SK-N-SH (cell line): ENCODE results near the gene PROX2. TPM values are rescaled to one million over a fixed set of nuclear protein-coding genes. Genes with fewer than 3 reads are reported as not detected.
A peak's percentile ranks its signal among the peaks of the same experiment; 100 is the strongest.

ENCODE experiments used
- CTCF ChIA-PET: fragments of 300-600, 350-600 bp; formaldehyde crosslinking; extraction: SDS; loops from one replicate; lab custom pipeline; 2021; lab: Yijun Ruan, JAX
- POLR2A ChIA-PET: fragments of 350-600 bp; sonication (Branson Sonifier 250); formaldehyde crosslinking; extraction: SDS; loops from one replicate; lab custom pipeline; 2020; ENCODE audit warnings: antibody characterized with exemption, inconsistent platforms; lab: Yijun Ruan, JAX
- DNase-seq: peaks from one replicate; pipeline ENCODE4 v3.0.0; 2012
- H2AFZ ChIP-seq: fragments of 200-600 bp; sonication (generic); 2 replicates; pipeline ENCODE4 v1.8.1; 2016; ENCODE audit warnings: antibody characterized with exemption, mild to moderate bottlenecking, low read depth
- H3F3A ChIP-seq: fragments of 200-600 bp; sonication (generic); replicated peaks from 2 replicates; pipeline ENCODE3; 2016; ENCODE audit warnings: antibody characterized with exemption, mild to moderate bottlenecking; ENCODE audit not compliant: insufficient read depth
- H3K27ac ChIP-seq, 2 experiments: fragments of 200-500 bp in 1 of 2; fragments of 200-600 bp in 1 of 2; sonication (Bioruptor generic) in 1 of 2; sonication (generic), shearing (Covaris generic) in 1 of 2; 2 replicates each; pipeline versions ENCODE4 v1.5.1 to v1.6.1; 2014 to 2016; ENCODE audit warnings: low read depth in 2 of 2, inconsistent platforms in 1 of 2, low read length in 1 of 2, mild to moderate bottlenecking in 1 of 2, mixed read lengths in 1 of 2
- H3K27me3 ChIP-seq: fragments of 200-600 bp; sonication (generic), shearing (Covaris generic); 2 replicates; pipeline ENCODE4 v1.6.1; 2016; ENCODE audit warnings: mixed run types; ENCODE audit not compliant: insufficient read depth
- H3K36me3 ChIP-seq, 2 experiments: fragments of 200-500 bp in 1 of 2; fragments of 200-600 bp in 1 of 2; sonication (Bioruptor generic) in 1 of 2; sonication (generic) in 1 of 2; replicated peaks in 1 of 2; 2 replicates each; pipeline versions ENCODE3 to v1.5.1; 2014 to 2016; ENCODE audit warnings: low read length in 1 of 2, mild to moderate bottlenecking in 1 of 2; ENCODE audit not compliant: insufficient read depth in 2 of 2, control insufficient read depth in 1 of 2
- H3K4me1 ChIP-seq, 2 experiments: fragments of 200-500 bp in 1 of 2; fragments of 200-600 bp in 1 of 2; sonication (Bioruptor generic) in 1 of 2; sonication (generic), shearing (Covaris generic) in 1 of 2; 2 replicates each; pipeline versions ENCODE4 v1.5.1 to v1.6.1; 2014 to 2016; ENCODE audit warnings: low read depth in 1 of 2, low read length in 1 of 2, mixed run types in 1 of 2; ENCODE audit not compliant: insufficient read depth in 2 of 2, control insufficient read depth in 1 of 2
- H3K4me2 ChIP-seq: fragments of 200-600 bp; sonication (generic), shearing (Covaris generic); 2 replicates; pipeline ENCODE4 v1.6.1; 2017; ENCODE audit warnings: mixed run types
- H3K4me3 ChIP-seq, 2 experiments: fragments of 200-500 bp in 1 of 2; fragments of 200-600 bp in 1 of 2; sonication (Bioruptor generic) in 1 of 2; sonication (generic), shearing (Covaris generic) in 1 of 2; 2 replicates each; pipeline versions ENCODE4 v1.5.1 to v1.8.1; 2014 to 2016; ENCODE audit warnings: low read depth in 2 of 2, inconsistent platforms in 1 of 2, low read length in 1 of 2, mild to moderate bottlenecking in 1 of 2, mixed read lengths in 1 of 2, moderate library complexity in 1 of 2
- H3K79me2 ChIP-seq: fragments of 200-600 bp; sonication (generic); 2 replicates; pipeline ENCODE4 v1.8.1; 2017; ENCODE audit warnings: mild to moderate bottlenecking; ENCODE audit not compliant: insufficient read depth
- H3K9ac ChIP-seq: fragments of 200-600 bp; sonication (generic); 2 replicates; pipeline ENCODE4 v1.6.1; 2017; ENCODE audit warnings: mixed run types
- H3K9me2 ChIP-seq: fragments of 200-600 bp; sonication (generic); 2 replicates; pipeline ENCODE4 v1.6.1; 2017; ENCODE audit warnings: mixed run types
- H3K9me3 ChIP-seq: fragments of 200-600 bp; sonication (generic); 2 replicates; pipeline ENCODE4 v1.6.1; 2017; ENCODE audit warnings: mixed run types, mild to moderate bottlenecking, moderate library complexity
- H4K20me1 ChIP-seq: fragments of 200-600 bp; sonication (generic); 2 replicates; pipeline ENCODE4 v1.6.1; 2017; ENCODE audit warnings: mild to moderate bottlenecking, mixed run types; ENCODE audit not compliant: insufficient read depth
- CHD2 ChIP-seq: fragments of 150-350 bp; IDR thresholded peaks from 2 replicates; pipeline ENCODE4 v1.6.1; 2018; ENCODE audit warnings: low read length; ENCODE audit not compliant: partially characterized antibody
- ELF1 ChIP-seq: IDR thresholded peaks from 2 replicates; pipeline ENCODE4 v1.4.0; 2012
- FOXM1 ChIP-seq: IDR thresholded peaks from 2 replicates; pipeline ENCODE4 v1.4.0; 2012; ENCODE audit warnings: low read depth, mild to moderate bottlenecking
- GABPA ChIP-seq: IDR thresholded peaks from 2 replicates; pipeline ENCODE4 v1.4.0; 2012; ENCODE audit warnings: low read depth, mild to moderate bottlenecking
- GATA2 ChIP-seq: sonication (generic); formaldehyde crosslinking; IDR thresholded peaks from 2 replicates; pipeline ENCODE4 v1.5.0; 2020; ENCODE audit warnings: mild to moderate bottlenecking, missing genetic modification reagents
- IRF3 ChIP-seq: fragments of 150-350 bp; IDR thresholded peaks from 2 replicates; pipeline ENCODE4 v1.6.1; 2016; ENCODE audit warnings: mild to moderate bottlenecking, low read depth, low read length
- JUND ChIP-seq: IDR thresholded peaks from 2 replicates; pipeline ENCODE4 v1.4.0; 2012
- NFIC ChIP-seq: IDR thresholded peaks from 2 replicates; pipeline ENCODE4 v1.4.0; 2012; ENCODE audit warnings: borderline replicate concordance
- POLR2AphosphoS5 ChIP-seq: IDR thresholded peaks from 2 replicates; pipeline ENCODE4 v1.6.1; 2012; ENCODE audit warnings: low read depth, low read length
- RAD21 ChIP-seq: IDR thresholded peaks from 2 replicates; pipeline ENCODE4 v1.6.1; 2012; ENCODE audit warnings: mild to moderate bottlenecking, low read length
- RCOR1 ChIP-seq: fragments of 150-350 bp; IDR thresholded peaks from 2 replicates; pipeline ENCODE4 v1.6.1; 2017; ENCODE audit warnings: antibody characterized with exemption, low read length
- RFX5 ChIP-seq: IDR thresholded peaks from 2 replicates; pipeline ENCODE4 v1.6.1; 2012; ENCODE audit warnings: mild to moderate bottlenecking, improper control_type of control experiment, low read length
- RXRA ChIP-seq: IDR thresholded peaks from 2 replicates; pipeline ENCODE4 v1.4.0; 2012; ENCODE audit warnings: low read depth, mild to moderate bottlenecking, borderline replicate concordance
- SIN3A ChIP-seq: IDR thresholded peaks from 2 replicates; pipeline ENCODE4 v1.6.1; 2012; ENCODE audit warnings: low read depth, mild to moderate bottlenecking, low read length, moderate library complexity, borderline replicate concordance
- TCF12 ChIP-seq: IDR thresholded peaks from 2 replicates; pipeline ENCODE4 v1.4.0; 2012
- YY1 ChIP-seq: IDR thresholded peaks from 2 replicates; pipeline ENCODE4 v1.4.0; 2012; ENCODE audit warnings: low read depth, mild to moderate bottlenecking
- ZBTB33 ChIP-seq: IDR thresholded peaks from 2 replicates; pipeline ENCODE4 v1.4.0; 2012; ENCODE audit warnings: low read depth, borderline replicate concordance
- WGBS: methylation state at CpG from one replicate; pipeline ENCODE4 v1.1.6; 2017; ENCODE audit warnings: low lambda C conversion rate; 5-methylcytosine and 5-hydroxymethylcytosine counted together
- polyA plus RNA-seq, 3 experiments: library from polyadenylated mRNA; depleted of rRNA; stranded (reverse); fragments of >200 nt; gene quantifications; 2 replicates each; pipeline ENCODE4 v1.2.3, GENCODE V29; 2012

Gene PROX2
- polyA plus RNA-seq, 1 of the 3 experiments (the other 2 are of a cell fraction), result not detected

- H4K20me1 ChIP-seq, result no peaks in the 10 kb centered on the region
- no peaks in the 10 kb centered on the region; the same call in 1 of the 2 replicates for H3K9me2 ChIP-seq
- no peak overlapping the region for H2AFZ ChIP-seq
- H3K27ac ChIP-seq, result peak overlapping the region in 1 of 2 experiments; percentile 22; a peak in 1 of 4 replicates
- WGBS, result 78% methylated on average over 2 of the region's 2 CpGs
- H3K9me3 ChIP-seq, result no peaks in the 10 kb centered on the region
- H3K79me2 ChIP-seq, result 0 out of 2 replicates have a peak, but pooled peaks cover 5% of the 10 kb centered on the region
- H3K27me3 ChIP-seq, result no peaks in the 10 kb centered on the region
- TF ChIP-seq CHD2 (no peak), RAD21 (no peak)
- peaks cover 34% of the 10 kb centered on the region for H3F3A ChIP-seq
- H3K4me3 ChIP-seq, result no peak overlapping the region
- ChIA-PET POLR2A (no interaction called here), CTCF (interaction anchor here (2.5 kb wide), 1 partner anchor 68 kb away, joined by 9 read pairs; no protein-coding TSS in a partner anchor)
- no peak overlapping the region for H3K9ac ChIP-seq
- H3K4me1 ChIP-seq, result peaks cover 22 to 27% of the 10 kb centered on the region in 2 experiments
- H3K36me3 ChIP-seq, result peaks cover 37 to 45% of the 10 kb centered on the region in 2 experiments
- no peak overlapping the region for H3K4me2 ChIP-seq
- no peak for DNase-seq
These were observed 37.8 kb downstream of the PROX2 start for GRCh38 chr14:74838166-74838565.

- Histone ChIP-seq H3K36me3 (peaks cover 42 to 57% of the 10 kb centered on the region in 2 experiments), H2AFZ (no peak overlapping the region), H3K9ac (no peak overlapping the region), H3K4me3 (no peak overlapping the region), H3K9me2 (no peaks in the 10 kb centered on the region; the same call in 1 of the 2 replicates), H3K4me2 (peak overlapping the region; percentile 10; the same call in 1 of the 2 replicates), H3K27ac (peak overlapping the region; percentile 72 to 83; a peak in 3 of 4 replicates), H3K4me1 (peaks cover 19 to 22% of the 10 kb centered on the region in 2 experiments), H3K79me2 (0 out of 2 replicates have a peak, but pooled peaks cover 5% of the 10 kb centered on the region), H3K27me3 (no peaks in the 10 kb centered on the region), H3F3A (peaks cover 43% of the 10 kb centered on the region), H3K9me3 (no peaks in the 10 kb centered on the region), H4K20me1 (no peaks in the 10 kb centered on the region)
- POLR2A ChIA-PET, result no interaction called here
- CTCF ChIA-PET, result interaction anchor here (0.7 to 2.5 kb wide), 4 partner anchors 21 to 69 kb away, joined by 3 to 12 read pairs (median 7); no protein-coding TSS in a partner anchor
- TF ChIP-seq NFIC, result peak; percentile 7; the same call in 1 of the 2 replicates
- TF ChIP-seq YY1, result no peak
- peak; percentile 41; the same call in 1 of the 2 replicates for TF ChIP-seq TCF12
- 86% methylated on average over 1 of the region's 1 CpG for WGBS
- no peak for DNase-seq
These were observed 39.5 kb downstream of the PROX2 start for GRCh38 chr14:74836251-74836960.

- H3F3A ChIP-seq, result peaks cover 43% of the 10 kb centered on the region
- H3K27me3 ChIP-seq, result no peaks in the 10 kb centered on the region
- no peak overlapping the region for H3K9ac ChIP-seq
- H4K20me1 ChIP-seq, result no peaks in the 10 kb centered on the region
- H3K79me2 ChIP-seq, result 0 out of 2 replicates have a peak, but pooled peaks cover 5% of the 10 kb centered on the region
- WGBS, result 79% methylated on average over 7 of the region's 7 CpGs
- ChIA-PET CTCF (interaction anchor here (0.7 to 2.5 kb wide), 4 partner anchors 20 to 70 kb away, joined by 3 to 12 read pairs (median 7); no protein-coding TSS in a partner anchor), POLR2A (no interaction called here)
- H3K27ac ChIP-seq, result peak overlapping the region; percentile 72 to 83
- peaks cover 19 to 22% of the 10 kb centered on the region in 2 experiments for H3K4me1 ChIP-seq
- H2AFZ ChIP-seq, result no peak overlapping the region
- no peaks in the 10 kb centered on the region; the same call in 1 of the 2 replicates for H3K9me2 ChIP-seq
- no peak for DNase-seq
- H3K36me3 ChIP-seq, result peaks cover 43 to 57% of the 10 kb centered on the region in 2 experiments
- H3K4me2 ChIP-seq, result no peak overlapping the region; the same call in 1 of the 2 replicates
- H3K4me3 ChIP-seq, result no peak overlapping the region
- H3K9me3 ChIP-seq, result no peaks in the 10 kb centered on the region
- TF ChIP-seq RFX5 (no peak), GATA2 (CRISPR knock-in tag) (no peak), SIN3A (no peak), ELF1 (no peak), POLR2AphosphoS5 (no peak), GABPA (no peak), CHD2 (no peak), JUND (no peak), RCOR1 (no peak), RXRA (no peak), IRF3 (no peak), FOXM1 (no peak), ZBTB33 (no peak)
These were observed 40.2 kb downstream of the PROX2 start for GRCh38 chr14:74835645-74836250.
